ENCODE data around the gene LRG1. TPM values are rescaled to one million over a fixed set of nuclear protein-coding genes. Genes with fewer than 3 reads are reported as not detected.

LRG1 gene
- total and polyA plus RNA-seq, 4 donors, result 57.8 to 1,122 (median 661) TPM

DNA sequence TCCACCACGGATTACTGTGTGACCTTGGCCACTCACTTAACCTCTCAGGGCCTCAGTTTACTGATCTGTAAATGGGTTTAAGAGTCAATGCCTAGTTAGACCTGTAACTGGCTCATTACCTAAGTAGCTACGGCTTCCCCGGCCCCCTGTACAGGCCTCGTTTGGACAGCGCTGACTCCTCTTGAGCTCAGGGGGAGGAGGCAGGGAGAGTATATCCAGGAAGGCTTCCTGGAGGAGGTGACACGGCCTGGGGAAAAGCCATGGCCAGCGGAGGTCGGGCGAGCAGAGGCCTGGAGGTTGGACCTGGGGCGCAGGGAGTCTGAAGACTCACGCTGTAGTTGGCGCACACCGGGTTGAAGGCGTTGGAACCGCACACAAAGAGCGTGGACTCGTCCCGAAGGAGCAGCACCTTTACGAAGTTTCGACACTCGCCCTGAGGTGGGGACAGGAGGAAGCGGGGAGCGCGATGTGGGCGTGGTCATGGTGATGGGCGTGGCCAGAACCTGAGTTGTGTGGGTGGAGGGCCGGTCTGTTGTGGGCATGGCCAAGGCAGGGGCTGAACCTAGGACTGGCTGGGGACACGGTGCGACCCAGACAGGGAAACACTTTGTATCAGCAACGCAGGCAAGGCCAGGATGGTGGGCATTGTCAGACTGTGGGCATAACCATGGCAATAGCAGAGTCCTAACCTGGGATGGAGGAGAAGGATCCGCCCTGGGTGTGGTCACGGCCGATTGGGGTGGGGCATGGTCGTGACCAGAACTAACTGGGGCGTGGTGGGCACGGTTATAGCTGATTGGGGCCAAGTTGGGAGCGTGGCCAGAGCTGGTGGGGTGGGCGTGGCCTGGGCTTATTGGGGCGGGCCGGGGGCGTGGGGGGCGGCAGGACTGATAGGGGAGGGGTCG lies 16.1 kb upstream of the LRG1 start:
- Histone ChIP-seq H3K36me3 (ENCODE audit: control insufficient read depth in 4 of 4, insufficient read depth in 3 of 4, low read depth in 1 of 4, low read length in 3 of 4) (no peaks in the 10 kb centered on the region), H3K4me3 (ENCODE audit: low read depth in 1 of 3, low read length in 3 of 3) (no peak overlapping the region), H3K27ac (ENCODE audit: low read depth in 1 of 2, low read length in 2 of 2) (no peak overlapping the region), H3K4me1 (ENCODE audit: control insufficient read depth in 4 of 4, insufficient read depth in 4 of 4, low read length in 3 of 4) (peaks cover 0 to 7% (median 3%) of the 10 kb centered on the region in 4 donors), H3K27me3 (ENCODE audit: control insufficient read depth in 4 of 4, insufficient read depth in 4 of 4, low read length in 3 of 4) (no peaks in the 10 kb centered on the region), H3K9me3 (ENCODE audit: control insufficient read depth in 4 of 4, low read length in 3 of 4) (no peaks in the 10 kb centered on the region), H3K9ac (ENCODE audit: low read depth in 1 of 2, low read length in 2 of 2) (no peak overlapping the region)
- WGBS, result 76% methylated on average over 43 of the region's 43 CpGs
- peak; percentile 79 for DNase-seq (ENCODE audit: low spot score)
- TF ChIP-seq MAX (IDR thresholded peaks at IDR 0.05) (no peak), HNF4G (IDR thresholded peaks at IDR 0.05) (no peak), RAD21 (IDR thresholded peaks at IDR 0.05) (no peak), ZBTB33 (IDR thresholded peaks at IDR 0.05) (no peak), FOXA2 (IDR thresholded peaks at IDR 0.05) (no peak), FOXA1 (IDR thresholded peaks at IDR 0.05) (no peak), TAF1 (conservative IDR thresholded peaks at IDR 0.05) (no peak)

- H3K9ac ChIP-seq (ENCODE audit: low read depth in 1 of 2, low read length in 2 of 2), result no peak overlapping the region
- no peaks in the 10 kb centered on the region for H3K27me3 ChIP-seq (ENCODE audit: control insufficient read depth in 4 of 4, insufficient read depth in 4 of 4, low read length in 3 of 4)
- TF ChIP-seq MAX (IDR thresholded peaks at IDR 0.05) (no peak), HNF4A (conservative IDR thresholded peaks at IDR 0.05) (no peak), REST (IDR thresholded peaks at IDR 0.05) (no peak), RXRA (IDR thresholded peaks at IDR 0.05) (no peak), YY1 (IDR thresholded peaks at IDR 0.05) (no peak), GABPA (IDR thresholded peaks at IDR 0.05 in 1 of 2, conservative IDR thresholded peaks at IDR 0.05 in 1 of 2) (no peak), RAD21 (IDR thresholded peaks at IDR 0.05) (no peak), SP1 (IDR thresholded peaks at IDR 0.05) (no peak), ZBTB33 (IDR thresholded peaks at IDR 0.05) (no peak), EGR1 (IDR thresholded peaks at IDR 0.05; ENCODE audit: low read depth in 2 of 2) (no peak), JUND (IDR thresholded peaks at IDR 0.05) (no peak), TAF1 (conservative IDR thresholded peaks at IDR 0.05) (no peak)
- TF ChIP-seq, protein P1, sequence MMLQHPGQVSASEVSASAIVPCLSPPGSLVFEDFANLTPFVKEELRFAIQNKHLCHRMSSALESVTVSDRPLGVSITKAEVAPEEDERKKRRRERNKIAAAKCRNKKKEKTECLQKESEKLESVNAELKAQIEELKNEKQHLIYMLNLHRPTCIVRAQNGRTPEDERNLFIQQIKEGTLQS (IDR thresholded peaks at IDR 0.05), result no peak
- TF ChIP-seq, protein P2, sequence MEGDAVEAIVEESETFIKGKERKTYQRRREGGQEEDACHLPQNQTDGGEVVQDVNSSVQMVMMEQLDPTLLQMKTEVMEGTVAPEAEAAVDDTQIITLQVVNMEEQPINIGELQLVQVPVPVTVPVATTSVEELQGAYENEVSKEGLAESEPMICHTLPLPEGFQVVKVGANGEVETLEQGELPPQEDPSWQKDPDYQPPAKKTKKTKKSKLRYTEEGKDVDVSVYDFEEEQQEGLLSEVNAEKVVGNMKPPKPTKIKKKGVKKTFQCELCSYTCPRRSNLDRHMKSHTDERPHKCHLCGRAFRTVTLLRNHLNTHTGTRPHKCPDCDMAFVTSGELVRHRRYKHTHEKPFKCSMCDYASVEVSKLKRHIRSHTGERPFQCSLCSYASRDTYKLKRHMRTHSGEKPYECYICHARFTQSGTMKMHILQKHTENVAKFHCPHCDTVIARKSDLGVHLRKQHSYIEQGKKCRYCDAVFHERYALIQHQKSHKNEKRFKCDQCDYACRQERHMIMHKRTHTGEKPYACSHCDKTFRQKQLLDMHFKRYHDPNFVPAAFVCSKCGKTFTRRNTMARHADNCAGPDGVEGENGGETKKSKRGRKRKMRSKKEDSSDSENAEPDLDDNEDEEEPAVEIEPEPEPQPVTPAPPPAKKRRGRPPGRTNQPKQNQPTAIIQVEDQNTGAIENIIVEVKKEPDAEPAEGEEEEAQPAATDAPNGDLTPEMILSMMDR (IDR thresholded peaks at IDR 0.05; ENCODE audit: low read depth, low read length, missing input control), result no peak
- no peak for DNase-seq (ENCODE audit: low spot score)
- no peaks in the 10 kb centered on the region for H3K9me3 ChIP-seq (ENCODE audit: control insufficient read depth in 4 of 4, low read length in 3 of 4)
- peaks cover 0 to 7% (median 3%) of the 10 kb centered on the region in 4 donors for H3K4me1 ChIP-seq (ENCODE audit: control insufficient read depth in 4 of 4, insufficient read depth in 4 of 4, low read length in 3 of 4)
- H3K36me3 ChIP-seq (ENCODE audit: control insufficient read depth in 4 of 4, insufficient read depth in 3 of 4, low read depth in 1 of 4, low read length in 3 of 4), result no peaks in the 10 kb centered on the region
- WGBS, result 82% methylated on average over 7 of the region's 7 CpGs
- H3K27ac ChIP-seq (ENCODE audit: low read depth in 1 of 2, low read length in 2 of 2), result no peak overlapping the region
- no peak overlapping the region for H3K4me3 ChIP-seq (ENCODE audit: low read depth in 1 of 3, low read length in 3 of 3)
These were observed 14.9 kb upstream of the LRG1 start for GRCh38 chr19:4554717-4555116.
